K562 (cell line): ENCODE data around the gene ZNF816. TPM values are rescaled to one million over a fixed set of nuclear protein-coding genes. Genes with fewer than 3 reads are reported as not detected.
A peak's percentile ranks its signal among the peaks of the same experiment; 100 is the strongest.

Experiments used
- ASH1L ChIP-seq: fragments of 450-650 bp; IDR thresholded peaks from 2 replicates; pipeline ENCODE4 v1.6.1; 2018; ENCODE audit warnings: borderline replicate concordance, mild to moderate bottlenecking, low read depth; ENCODE audit not compliant: partially characterized antibody
- BMI1 ChIP-seq: fragments of 150-350 bp; IDR thresholded peaks from 2 replicates; pipeline ENCODE4 v1.6.1; 2014; ENCODE audit warnings: low read length
- BRD9 ChIP-seq: fragments of 450-650 bp; IDR thresholded peaks from 2 replicates; pipeline ENCODE4 v1.6.1; 2018; ENCODE audit warnings: low read depth; ENCODE audit not compliant: partially characterized antibody
- DMBX1 ChIP-seq: fragments of 250-450 bp; sonication (Bioruptor Pico); IDR thresholded peaks from 2 replicates; pipeline ENCODE4 v1.8.0; 2022; ENCODE audit warnings: inconsistent platforms, mild to moderate bottlenecking, moderate library complexity, borderline replicate concordance
- EGR1 ChIP-seq: fragments of 450-650 bp; conservative IDR thresholded peaks from 2 replicates; pipeline ENCODE4 v1.6.1; 2017; ENCODE audit warnings: mild to moderate bottlenecking
- ELF2 ChIP-seq: fragments of 250-450 bp; sonication (Bioruptor Pico); IDR thresholded peaks from 2 replicates; pipeline ENCODE4 v1.5.0; 2021; ENCODE audit warnings: mild to moderate bottlenecking
- ELF4 ChIP-seq: fragments of 450-650 bp; formaldehyde crosslinking; IDR thresholded peaks from 2 replicates; pipeline ENCODE4 v1.4.0; 2022; ENCODE audit warnings: missing genetic modification characterization
- ERF ChIP-seq: fragments of 450-650 bp; formaldehyde crosslinking; IDR thresholded peaks from 2 replicates; pipeline ENCODE4 v1.4.0; 2020; ENCODE audit warnings: mild to moderate bottlenecking, mixed read lengths
- GATAD2A ChIP-seq: fragments of 450-650 bp; IDR thresholded peaks from 2 replicates; pipeline ENCODE4 v1.6.1; 2017
- MGA ChIP-seq: fragments of 450-650 bp; IDR thresholded peaks from 2 replicates; pipeline ENCODE4 v1.6.1; 2016; ENCODE audit warnings: mild to moderate bottlenecking, moderate library complexity
- NR2C1 ChIP-seq, 2 experiments: fragments of 450-650 bp; IDR thresholded peaks; 2 replicates each; pipeline ENCODE4 v1.6.1; 2017; ENCODE audit warnings: mild to moderate bottlenecking in 2 of 2, antibody characterized with exemption in 1 of 2, inconsistent platforms in 1 of 2, missing compliant biosample characterization in 1 of 2, missing genetic modification characterization in 1 of 2
- NR2C2 ChIP-seq, 2 experiments: fragments of 200-800 bp in 1 of 2; sonication (Bioruptor generic) in 1 of 2; sonication (generic) in 1 of 2; formaldehyde crosslinking in 1 of 2; IDR thresholded peaks; 2 replicates each; pipeline versions ENCODE4 v1.6.1 to v1.8.0; 2016 to 2022; ENCODE audit warnings: mild to moderate bottlenecking in 1 of 2, missing compliant biosample characterization in 1 of 2, missing genetic modification characterization in 1 of 2, missing genetic modification reagents in 1 of 2
- NRF1 ChIP-seq, 2 experiments: fragments of 450-650 bp; IDR thresholded peaks in 1 of 2; conservative IDR thresholded peaks in 1 of 2; 2 replicates each; pipeline ENCODE4 v1.6.1; 2014; ENCODE audit warnings: mild to moderate bottlenecking in 2 of 2
- SMAD2 ChIP-seq: fragments of 150-350 bp; IDR thresholded peaks from 2 replicates; pipeline ENCODE4 v1.6.1; 2014; ENCODE audit warnings: low read depth, mild to moderate bottlenecking, low read length
- SMAD4 ChIP-seq: fragments of 250-450 bp; sonication (Bioruptor Pico); conservative IDR thresholded peaks from 2 replicates; pipeline ENCODE4 v1.8.0; 2021; ENCODE audit warnings: inconsistent platforms, mild to moderate bottlenecking, moderate library complexity
- SUPT5H ChIP-seq: fragments of 450-650 bp; IDR thresholded peaks from 2 replicates; pipeline ENCODE4 v1.6.1; 2016
- ZFX ChIP-seq: sonication (generic); formaldehyde crosslinking; IDR thresholded peaks from 2 replicates; pipeline ENCODE4 v1.8.0; 2022; ENCODE audit warnings: mild to moderate bottlenecking, missing genetic modification reagents, moderate library complexity
- ZNF316 ChIP-seq: fragments of 450-650 bp; IDR thresholded peaks from 2 replicates; pipeline ENCODE4 v1.6.1; 2016
- polyA plus RNA-seq, 8 experiments: library from polyadenylated mRNA; depleted of rRNA in 4 of 8; stranded (reverse) in 5 of 8; unstranded in 3 of 8; fragments of >200 nt; fragmentation: Nextera tagmentation in 2 of 8; fragmentation: Illumina TruSeq in 1 of 8; extraction: Ambion mirVana in 2 of 8; extraction: Trizol in 1 of 8; gene quantifications; 2 replicates each; pipeline versions ENCODE4 v1.2.1 to v1.2.3, GENCODE V29; 2011 to 2014; ENCODE audit warnings: inconsistent platforms in 1 of 8, missing spikeins in 1 of 8
- total RNA-seq, 7 experiments: library from RNA; depleted of rRNA in 6 of 7; stranded (reverse); fragments of >200 nt in 6 of 7; fragmentation: Illumina TruSeq in 2 of 7; extraction: Trizol in 2 of 7; gene quantifications; 2 replicates each; pipeline versions ENCODE4 v1.2.1 to v1.2.3, GENCODE V29; 2011 to 2021; ENCODE audit warnings: low replicate concordance in 1 of 7

ZNF816 gene
- total and polyA plus RNA-seq, 9 of the 15 experiments (the other 6 are each of a cell fraction or from before 2014, with no cell fraction given): 8.6 to 23.4 (median 13.0) TPM

- TF ChIP-seq MGA (peak; percentile 42), NRF1 (conservative IDR thresholded peaks at IDR 0.05 in 1 of 2, IDR thresholded peaks at IDR 0.05 in 1 of 2) (peak; percentile 72 to 77), BRD9 (no peak), ZFX (CRISPR knock-in tag) (peak; percentile 33; the same call in 1 of the 2 replicates), ASH1L (peak; percentile 47), ELF4 (CRISPR knock-in tag) (peak; percentile 69; the same call in 1 of the 2 replicates), SUPT5H (peak; percentile 82), ELF2 (CRISPR knock-in tag) (peak; percentile 92), ERF (no peak), SMAD2 (no peak), NR2C2 (CRISPR knock-in tag; IDR thresholded peaks at IDR 0.05) (no peak), NR2C2 (tag; IDR thresholded peaks at IDR 0.05) (peak; percentile 86), ZNF316 (no peak), NR2C1 (IDR thresholded peaks at IDR 0.05) (peak; percentile 51), NR2C1 (tag; IDR thresholded peaks at IDR 0.05) (peak; percentile 51), SMAD4 (CRISPR knock-in tag) (peak; percentile 40; the same call in 1 of the 2 replicates), BMI1 (no peak), GATAD2A (no peak), DMBX1 (CRISPR knock-in tag) (peak; percentile 24; the same call in 1 of the 2 replicates), EGR1 (peak; percentile 92)
Observed at GRCh38 chr19:52962394-52963246, at the start of gene ZNF816 (continued).
